HCT116 (cell line): ENCODE data around the gene NFASC. TPM values are rescaled to one million over a fixed set of nuclear protein-coding genes. Genes with fewer than 3 reads are reported as not detected.

Source experiments
- ATAC-seq: fragments of 200-7000 bp; cut with Tn5 transposase; 2 replicates; pipeline ENCODE4 v1.9.1; 2020; ENCODE audit warnings: mild to moderate bottlenecking, moderate library complexity
- BruUV-seq: library from RNA; stranded (reverse); fragments of 400-500 nt; replicated peaks from 2 replicates; lab custom pipeline; 2021; lab: Mats Ljungman, UMichigan
- CTCF ChIA-PET: fragments of 300-600 bp; sonication (Branson Sonifier 250); formaldehyde crosslinking; loops from one replicate; lab custom pipeline; 2021; ENCODE audit warnings: antibody characterized with exemption; lab: Charles Lee
- POLR2A ChIA-PET: fragments of 300-600, 350-600 bp; sonication (Branson Sonifier 250); formaldehyde crosslinking; loops from one replicate; lab custom pipeline; 2021; ENCODE audit warnings: antibody characterized with exemption; lab: Charles Lee
- RAD21 ChIA-PET, 2 experiments: fragments of 300-600 bp; sonication (Branson Sonifier 250); formaldehyde crosslinking; loops; one replicate each; lab custom pipeline; 2023; ENCODE audit warnings: low total read pairs in 2 of 2; ENCODE audit not compliant: uncharacterized antibody in 2 of 2, unreplicated experiment in 2 of 2, low non-redundant PET in 1 of 2; lab: Charles Lee
- DNase-seq: peaks from one replicate; pipeline ENCODE4 v3.0.0-alpha.2; 2010; ENCODE audit warnings: low read depth, low spot score
- H2AFZ ChIP-seq: fragments of 200-600 bp; shearing (Covaris generic), sonication (generic); 2 replicates; pipeline ENCODE4 v1.6.1; 2017; ENCODE audit warnings: low read depth, mixed run types, mixed read lengths, antibody characterized with exemption, low read length; ENCODE audit not compliant: poor library complexity, severe bottlenecking
- H3K27ac ChIP-seq: 2 replicates; pipeline ENCODE4 v1.5.1; 2012; ENCODE audit warnings: low read depth, low read length
- H3K27me3 ChIP-seq: fragments of 200-600 bp; sonication (generic); 2 replicates; pipeline ENCODE4 v1.6.1; 2016; ENCODE audit warnings: mixed run types, low read length, mixed read lengths; ENCODE audit not compliant: insufficient read depth
- H3K36me3 ChIP-seq, 2 experiments: fragments of 200-500 bp in 1 of 2; fragments of 200-600 bp in 1 of 2; sonication (Bioruptor generic) in 1 of 2; sonication (generic) in 1 of 2; 2 replicates each; pipeline versions ENCODE4 v1.5.1 to v1.6.1; 2014 to 2016; ENCODE audit warnings: low read length in 2 of 2, inconsistent platforms in 1 of 2, mixed read lengths in 1 of 2, mixed run types in 1 of 2; ENCODE audit not compliant: insufficient read depth in 2 of 2, control insufficient read depth in 1 of 2
- H3K4me1 ChIP-seq, 2 experiments: fragments of 200-600 bp in 1 of 2; sonication (generic) in 1 of 2; 2 replicates each; pipeline versions ENCODE4 v1.5.1 to v1.6.1; 2012 to 2017; ENCODE audit warnings: low read length in 2 of 2, inconsistent platforms in 1 of 2, mild to moderate bottlenecking in 1 of 2, mixed read lengths in 1 of 2, mixed run types in 1 of 2, moderate library complexity in 1 of 2; ENCODE audit not compliant: insufficient read depth in 2 of 2, control insufficient read depth in 1 of 2
- H3K4me2 ChIP-seq: fragments of 200-600 bp; sonication (generic); 2 replicates; pipeline ENCODE4 v1.6.1; 2017; ENCODE audit warnings: mixed run types, low read length, mixed read lengths
- H3K4me3 ChIP-seq, 2 experiments: fragments of 200-600 bp in 1 of 2; sonication (generic) in 1 of 2; replicated peaks in 1 of 2; 2 replicates each; pipeline ENCODE4 v1.5.1; 2011 to 2016; ENCODE audit warnings: low read length in 2 of 2, control low read depth in 1 of 2, low read depth in 1 of 2, mild to moderate bottlenecking in 1 of 2, mixed read lengths in 1 of 2, mixed run types in 1 of 2
- H3K79me2 ChIP-seq: fragments of 200-600 bp; sonication (generic); 2 replicates; pipeline ENCODE4 v1.6.1; 2017; ENCODE audit warnings: mild to moderate bottlenecking, mixed run types, low read length, moderate library complexity, mixed read lengths; ENCODE audit not compliant: insufficient read depth
- H3K9ac ChIP-seq: fragments of 200-600 bp; sonication (generic); 2 replicates; pipeline ENCODE4 v1.6.1; 2016; ENCODE audit warnings: low read length, mixed read lengths
- H3K9me2 ChIP-seq: fragments of 200-600 bp; sonication (generic), shearing (Covaris generic); 2 replicates; pipeline ENCODE4 v1.6.1; 2017; ENCODE audit warnings: mixed run types, mild to moderate bottlenecking, moderate library complexity; ENCODE audit not compliant: insufficient read depth
- H3K9me3 ChIP-seq, 2 experiments: fragments of 200-500 bp in 1 of 2; fragments of 200-600 bp in 1 of 2; sonication (Bioruptor generic) in 1 of 2; sonication (generic) in 1 of 2; 2 replicates each; pipeline ENCODE4 v1.6.1; 2014 to 2017; ENCODE audit warnings: low read length in 2 of 2, mixed read lengths in 2 of 2, inconsistent platforms in 1 of 2, low read depth in 1 of 2, mild to moderate bottlenecking in 1 of 2, mixed run types in 1 of 2, moderate library complexity in 1 of 2; ENCODE audit not compliant: control insufficient read depth in 1 of 2, insufficient read depth in 1 of 2
- H4K20me1 ChIP-seq: fragments of 200-600 bp; sonication (generic), shearing (Covaris generic); 2 replicates; pipeline ENCODE4 v1.6.1; 2017; ENCODE audit warnings: mixed run types, mild to moderate bottlenecking, moderate library complexity; ENCODE audit not compliant: insufficient read depth
- CBX3 ChIP-seq: IDR thresholded peaks from 2 replicates; pipeline ENCODE4 v1.6.1; 2012; ENCODE audit warnings: low read depth
- CEBPB ChIP-seq: IDR thresholded peaks from 2 replicates; pipeline ENCODE4 v1.6.1; 2012; ENCODE audit warnings: low read depth
- CTCF ChIP-seq, 3 experiments: fragments of 200-600 bp in 1 of 3; sonication (generic) in 1 of 3; IDR thresholded peaks in 2 of 3; conservative IDR thresholded peaks in 1 of 3; 2 replicates each; pipeline ENCODE4 v1.5.1; 2012 to 2017; ENCODE audit warnings: low read depth in 2 of 3, low read length in 2 of 3, antibody characterized with exemption in 1 of 3, borderline replicate concordance in 1 of 3, control low read depth in 1 of 3, mild to moderate bottlenecking in 1 of 3, mixed read lengths in 1 of 3, mixed run types in 1 of 3, moderate library complexity in 1 of 3; ENCODE audit not compliant: insufficient read depth in 1 of 3
- ELF1 ChIP-seq: IDR thresholded peaks from 2 replicates; pipeline ENCODE4 v1.6.1; 2012; ENCODE audit warnings: low read depth, borderline replicate concordance
- EZH2phosphoT487 ChIP-seq: fragments of 200-600 bp; IDR thresholded peaks from 2 replicates; pipeline ENCODE4 v1.6.1; 2018; ENCODE audit warnings: antibody characterized with exemption, borderline replicate concordance
- FOSL1 ChIP-seq: IDR thresholded peaks from 2 replicates; pipeline ENCODE4 v1.6.1; 2012; ENCODE audit warnings: low read depth
- JUND ChIP-seq: IDR thresholded peaks from 2 replicates; pipeline ENCODE4 v1.6.1; 2012
- POLR2A ChIP-seq: IDR thresholded peaks from 2 replicates; pipeline ENCODE4 v1.7.0; 2011; ENCODE audit warnings: borderline replicate concordance; ENCODE audit not compliant: insufficient read depth, insufficient read length; ENCODE audit errors: extremely low read depth
- POLR2AphosphoS5 ChIP-seq: IDR thresholded peaks from 2 replicates; pipeline ENCODE4 v1.6.1; 2011; ENCODE audit warnings: mild to moderate bottlenecking, low read depth, low read length, moderate library complexity
- RAD21 ChIP-seq: IDR thresholded peaks from 2 replicates; pipeline ENCODE4 v1.6.1; 2012; ENCODE audit warnings: low read depth, mild to moderate bottlenecking
- SRF ChIP-seq: IDR thresholded peaks from 2 replicates; pipeline ENCODE4 v1.6.1; 2012; ENCODE audit warnings: low read depth
- TCF7L2 ChIP-seq: IDR thresholded peaks from 2 replicates; pipeline ENCODE4 v1.7.0; 2011; ENCODE audit warnings: borderline replicate concordance, inconsistent platforms; ENCODE audit not compliant: insufficient read depth, insufficient read length; ENCODE audit errors: extremely low read depth
- ZBTB33 ChIP-seq: IDR thresholded peaks from 2 replicates; pipeline ENCODE4 v1.6.1; 2011; ENCODE audit warnings: mild to moderate bottlenecking, low read length, moderate library complexity; ENCODE audit not compliant: insufficient replicate concordance; ENCODE audit errors: extremely low read depth
- ZFX ChIP-seq: fragments of 450-650 bp; IDR thresholded peaks from 2 replicates; pipeline ENCODE4 v1.6.1; 2017
- ZNF274 ChIP-seq: fragments of 200-500 bp; sonication (Bioruptor generic); IDR thresholded peaks from 2 replicates; pipeline ENCODE4 v1.6.1; 2014; ENCODE audit warnings: mild to moderate bottlenecking, low read depth, low read length, inconsistent platforms
- intact Hi-C: fragments of 100-400 bp; cut with micrococcal nuclease; formaldehyde crosslinking; loops from 2 replicates; pipeline ENCODE4 v1.10.0; 2022
- total RNA-seq: library from RNA; stranded (reverse); gene quantifications from one replicate; pipeline ENCODE4 v1.2.1, GENCODE V29; 2021; ENCODE audit not compliant: unreplicated experiment
- TF ChIP-seq, protein P1 (sequence below): IDR thresholded peaks from 2 replicates; pipeline ENCODE4 v1.6.1; 2012; ENCODE audit warnings: low read depth

The NFASC gene
- total RNA-seq, 1 experiment from 2014 or later = 0.57 TPM

DNA sequence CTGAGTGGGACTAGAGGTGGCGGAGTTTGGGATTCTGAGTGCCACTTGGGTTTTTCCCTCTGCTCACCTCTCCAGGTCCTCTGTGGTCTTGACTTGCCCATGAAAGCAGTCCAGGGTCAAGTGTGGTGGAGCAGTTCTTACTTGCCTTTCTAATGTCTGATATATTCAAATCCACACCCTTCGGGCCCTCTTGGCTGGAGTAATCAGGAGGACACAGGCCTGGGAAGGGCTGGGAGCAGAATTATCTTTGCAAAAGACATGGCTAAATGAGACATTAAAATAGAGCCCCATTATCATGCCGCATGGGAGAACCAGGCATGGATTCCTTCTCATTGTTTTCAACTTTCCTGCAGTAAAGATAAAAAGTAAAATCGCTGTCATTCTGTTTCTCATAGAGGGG, 74.0 kb downstream of the NFASC start:
- Histone ChIP-seq H3K4me3 (no peak overlapping the region), H3K79me2 (no peaks in the 10 kb centered on the region), H3K4me1 (no peaks in the 10 kb centered on the region), H3K9me2 (no peaks in the 10 kb centered on the region), H3K36me3 (no peaks in the 10 kb centered on the region), H3K27me3 (peaks cover 22% of the 10 kb centered on the region; the same call in 1 of the 2 replicates), H2AFZ (no peak overlapping the region), H4K20me1 (no peaks in the 10 kb centered on the region), H3K9ac (no peak overlapping the region), H3K4me2 (no peak overlapping the region), H3K27ac (no peak overlapping the region), H3K9me3 (no peaks in the 10 kb centered on the region)
- ChIA-PET RAD21 (no interaction called here), POLR2A (no interaction called here), CTCF (no interaction called here)
- ATAC-seq (no peak), DNase-seq (no peak)
- no peak for TF ChIP-seq SRF
- TF ChIP-seq EZH2phosphoT487 = no peak
- TF ChIP-seq FOSL1 = no peak
- TF ChIP-seq ZNF274 = no peak
- no peak for TF ChIP-seq CEBPB
- no peak for TF ChIP-seq JUND
- TF ChIP-seq TCF7L2 = no peak
- no peak for TF ChIP-seq ZBTB33
- no peak for TF ChIP-seq CTCF (IDR thresholded peaks at IDR 0.05 in 2 of 3, conservative IDR thresholded peaks at IDR 0.05 in 1 of 3; ENCODE audit: borderline replicate concordance in 1 of 3, insufficient read depth in 1 of 3, low read depth in 2 of 3, low read length in 2 of 3)
- TF ChIP-seq RAD21 = no peak
- TF ChIP-seq ZFX = no peak
- TF ChIP-seq ELF1 = no peak
- no peak for TF ChIP-seq POLR2A
- TF ChIP-seq POLR2AphosphoS5 = no peak
- TF ChIP-seq, protein P1, sequence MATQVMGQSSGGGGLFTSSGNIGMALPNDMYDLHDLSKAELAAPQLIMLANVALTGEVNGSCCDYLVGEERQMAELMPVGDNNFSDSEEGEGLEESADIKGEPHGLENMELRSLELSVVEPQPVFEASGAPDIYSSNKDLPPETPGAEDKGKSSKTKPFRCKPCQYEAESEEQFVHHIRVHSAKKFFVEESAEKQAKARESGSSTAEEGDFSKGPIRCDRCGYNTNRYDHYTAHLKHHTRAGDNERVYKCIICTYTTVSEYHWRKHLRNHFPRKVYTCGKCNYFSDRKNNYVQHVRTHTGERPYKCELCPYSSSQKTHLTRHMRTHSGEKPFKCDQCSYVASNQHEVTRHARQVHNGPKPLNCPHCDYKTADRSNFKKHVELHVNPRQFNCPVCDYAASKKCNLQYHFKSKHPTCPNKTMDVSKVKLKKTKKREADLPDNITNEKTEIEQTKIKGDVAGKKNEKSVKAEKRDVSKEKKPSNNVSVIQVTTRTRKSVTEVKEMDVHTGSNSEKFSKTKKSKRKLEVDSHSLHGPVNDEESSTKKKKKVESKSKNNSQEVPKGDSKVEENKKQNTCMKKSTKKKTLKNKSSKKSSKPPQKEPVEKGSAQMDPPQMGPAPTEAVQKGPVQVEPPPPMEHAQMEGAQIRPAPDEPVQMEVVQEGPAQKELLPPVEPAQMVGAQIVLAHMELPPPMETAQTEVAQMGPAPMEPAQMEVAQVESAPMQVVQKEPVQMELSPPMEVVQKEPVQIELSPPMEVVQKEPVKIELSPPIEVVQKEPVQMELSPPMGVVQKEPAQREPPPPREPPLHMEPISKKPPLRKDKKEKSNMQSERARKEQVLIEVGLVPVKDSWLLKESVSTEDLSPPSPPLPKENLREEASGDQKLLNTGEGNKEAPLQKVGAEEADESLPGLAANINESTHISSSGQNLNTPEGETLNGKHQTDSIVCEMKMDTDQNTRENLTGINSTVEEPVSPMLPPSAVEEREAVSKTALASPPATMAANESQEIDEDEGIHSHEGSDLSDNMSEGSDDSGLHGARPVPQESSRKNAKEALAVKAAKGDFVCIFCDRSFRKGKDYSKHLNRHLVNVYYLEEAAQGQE = no peak
- no peak for TF ChIP-seq CBX3
- no TSS peak for BruUV-seq
- intact Hi-C loops = loop anchor here (10.0 kb wide), 1 partner anchor 380 kb away; no protein-coding TSS in a partner anchor
